ENCODE data around the gene TPP1. TPM values are rescaled to one million over a fixed set of nuclear protein-coding genes. Genes with fewer than 3 reads are reported as not detected.

TPP1 gene
- total and polyA plus RNA-seq, 9 of the 15 experiments (the other 6 are each of a cell fraction or from before 2014, with no cell fraction given): 7.5 to 75.8 (median 15.7) TPM

DNA sequence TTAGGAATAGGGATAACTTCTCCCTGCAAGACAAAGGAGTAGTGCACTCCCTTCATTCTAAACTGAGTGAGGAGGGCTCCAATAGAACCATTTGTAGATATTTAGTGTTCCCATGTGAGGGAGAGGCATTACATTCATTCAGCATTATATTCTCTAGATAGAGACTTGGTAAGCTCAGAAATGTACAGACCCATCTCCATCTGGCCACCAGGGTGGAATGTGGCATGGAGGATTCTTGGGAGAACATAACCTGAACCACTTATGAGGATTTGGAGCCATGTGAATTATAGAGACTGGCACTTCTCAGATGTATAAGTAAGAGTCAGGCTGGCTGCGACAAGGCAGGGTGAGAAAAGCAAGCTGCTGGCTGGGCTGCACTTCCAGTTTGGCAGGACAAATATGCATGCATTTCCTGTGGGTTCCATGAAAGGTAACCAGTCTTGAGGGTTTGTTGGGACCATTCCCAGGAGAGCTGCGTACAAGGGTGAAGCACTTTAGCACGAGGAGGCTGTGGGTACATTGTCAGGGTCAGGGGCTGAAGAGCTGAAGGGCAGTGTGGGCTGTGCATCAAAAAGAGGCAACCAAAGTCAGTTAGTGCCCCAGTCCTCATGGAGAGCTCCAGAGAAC, 25.0 kb downstream of the TPP1 start:
- in situ Hi-C loops (cut with MboI): no loop called here
- CTCF ChIA-PET (ENCODE audit: low intra/inter-chr PET ratio): no interaction called here
- no peak; the same call in 2 of the 3 replicates for ATAC-seq

More for the DNA sequence above, 25.0 kb downstream of the TPP1 start:
- Histone ChIP-seq H2AFZ (ENCODE audit: low read depth, low read length) (no peak overlapping the region), H3K36me3 (ENCODE audit: control insufficient read depth, insufficient read depth, low read length) (peaks cover 56% of the 10 kb centered on the region), H3K4me3 (no peak overlapping the region), H3K9ac (ENCODE audit: insufficient read depth in 1 of 2, low read depth in 2 of 2, low read length in 2 of 2) (no peak overlapping the region), H3K27me3 (ENCODE audit: control insufficient read depth in 2 of 2, insufficient read depth in 2 of 2, low read length in 2 of 2) (no peaks in the 10 kb centered on the region), H3K4me2 (ENCODE audit: insufficient read depth, low read length) (no peak overlapping the region), H3K4me1 (replicated peaks in 1 of 2; ENCODE audit: control insufficient read depth in 2 of 2, insufficient read depth in 2 of 2, low read length in 2 of 2) (peaks cover 0 to 2% of the 10 kb centered on the region in 2 experiments; a peak in 1 of 5 replicates), H3K27ac (ENCODE audit: extremely low read depth, low read depth, low read length) (no peak overlapping the region), H4K20me1 (replicated peaks; ENCODE audit: control insufficient read depth, insufficient read depth, low read length) (no peaks in the 10 kb centered on the region), H3K9me3 (replicated peaks; ENCODE audit: control insufficient read depth, insufficient read depth, low read depth, low read length) (no peaks in the 10 kb centered on the region), H3K79me2 (ENCODE audit: control insufficient read depth, insufficient read depth, low read length) (peaks cover 10% of the 10 kb centered on the region; the same call in 2 of the 3 replicates), H3K9me1 (ENCODE audit: control insufficient read depth, insufficient read depth, low read length) (no peaks in the 10 kb centered on the region)
- BruUV-seq (replicated peaks): no TSS peak
- intact Hi-C loops (cut with micrococcal nuclease): no loop called here
- WGBS (ENCODE audit: insufficient coverage, low coverage, missing lambda C conversion rate): 93% methylated on average over 3 of the region's 3 CpGs
- DNase-seq (ENCODE audit: extremely low read depth in 1 of 4, low spot score in 3 of 4) (no peak), FAIRE-seq (no peak)
- POLR2A ChIA-PET: interaction anchor here (0.8 to 3.5 kb wide), 6 partner anchors 10 to 63 kb away, joined by 3 to 17 read pairs (median 5); no protein-coding TSS in a partner anchor
- TF ChIP-seq KDM2B (CRISPR knock-in tag; IDR thresholded peaks at IDR 0.05) (no peak), KAT7 (CRISPR knock-in tag; IDR thresholded peaks at IDR 0.05; ENCODE audit: borderline replicate concordance) (no peak), NR2F6 (CRISPR knock-in tag; IDR thresholded peaks at IDR 0.05) (no peak), NEUROD1 (IDR thresholded peaks at IDR 0.05; ENCODE audit: borderline replicate concordance, low read depth, low read length, partially characterized antibody) (no peak), ZNF140 (CRISPR knock-in tag; IDR thresholded peaks at IDR 0.05) (no peak), ZNF507 (tag; conservative IDR thresholded peaks at IDR 0.05) (no peak), SREBF1 (IDR thresholded peaks at IDR 0.05; ENCODE audit: borderline replicate concordance, low read depth, low read length) (no peak), EWSR1 (IDR thresholded peaks at IDR 0.05; ENCODE audit: borderline replicate concordance, low read depth, partially characterized antibody) (no peak), POLR2AphosphoS2 (IDR thresholded peaks at IDR 0.05; ENCODE audit: low read length) (no peak), ZNF551 (CRISPR knock-in tag; IDR thresholded peaks at IDR 0.05) (no peak), ETV6 (IDR thresholded peaks at IDR 0.05; ENCODE audit: borderline replicate concordance in 1 of 2, low read depth in 2 of 2, low read length in 1 of 2) (no peak), ETV6 (CRISPR knock-in tag; IDR thresholded peaks at IDR 0.05; ENCODE audit: borderline replicate concordance) (no peak), DDX20 (tag; IDR thresholded peaks at IDR 0.05; ENCODE audit: low read depth) (no peak)
- TF ChIP-seq, protein P1, sequence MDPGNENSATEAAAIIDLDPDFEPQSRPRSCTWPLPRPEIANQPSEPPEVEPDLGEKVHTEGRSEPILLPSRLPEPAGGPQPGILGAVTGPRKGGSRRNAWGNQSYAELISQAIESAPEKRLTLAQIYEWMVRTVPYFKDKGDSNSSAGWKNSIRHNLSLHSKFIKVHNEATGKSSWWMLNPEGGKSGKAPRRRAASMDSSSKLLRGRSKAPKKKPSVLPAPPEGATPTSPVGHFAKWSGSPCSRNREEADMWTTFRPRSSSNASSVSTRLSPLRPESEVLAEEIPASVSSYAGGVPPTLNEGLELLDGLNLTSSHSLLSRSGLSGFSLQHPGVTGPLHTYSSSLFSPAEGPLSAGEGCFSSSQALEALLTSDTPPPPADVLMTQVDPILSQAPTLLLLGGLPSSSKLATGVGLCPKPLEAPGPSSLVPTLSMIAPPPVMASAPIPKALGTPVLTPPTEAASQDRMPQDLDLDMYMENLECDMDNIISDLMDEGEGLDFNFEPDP (CRISPR knock-in tag; IDR thresholded peaks at IDR 0.05): no peak
- TF ChIP-seq, protein P2, sequence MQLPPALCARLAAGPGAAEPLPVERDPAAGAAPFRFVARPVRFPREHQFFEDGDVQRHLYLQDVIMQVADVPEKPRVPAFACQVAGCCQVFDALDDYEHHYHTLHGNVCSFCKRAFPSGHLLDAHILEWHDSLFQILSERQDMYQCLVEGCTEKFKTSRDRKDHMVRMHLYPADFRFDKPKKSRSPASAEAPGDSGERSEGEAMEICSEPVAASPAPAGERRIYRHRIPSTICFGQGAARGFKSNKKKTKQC (CRISPR knock-in tag; IDR thresholded peaks at IDR 0.05): no peak

Measured in K562 (cell line).